Eye (tissue), 1 donor: ENCODE results near the gene MACO1.

Experiments used
- DNase-seq: peaks from one replicate; pipeline ENCODE4 v3.0.0-alpha.2; 2015

MACO1 gene

DNA sequence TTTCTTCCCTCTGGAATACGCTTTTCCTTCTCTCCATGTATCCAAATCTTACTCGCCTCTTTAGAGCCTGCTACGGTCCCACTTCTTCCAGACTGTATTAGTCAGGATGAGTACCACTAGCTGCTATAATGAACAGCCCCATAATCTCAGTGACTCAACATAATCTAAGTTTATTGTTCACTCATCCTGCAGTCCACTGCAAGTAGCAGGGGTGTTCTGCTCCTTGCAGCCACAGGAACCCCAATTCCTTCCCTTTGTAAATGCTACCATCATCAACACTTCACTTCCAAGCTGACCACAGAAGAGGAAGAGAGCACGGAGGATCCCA is 94.6 kb downstream of the MACO1 start:
- no peak for DNase-seq

DNA sequence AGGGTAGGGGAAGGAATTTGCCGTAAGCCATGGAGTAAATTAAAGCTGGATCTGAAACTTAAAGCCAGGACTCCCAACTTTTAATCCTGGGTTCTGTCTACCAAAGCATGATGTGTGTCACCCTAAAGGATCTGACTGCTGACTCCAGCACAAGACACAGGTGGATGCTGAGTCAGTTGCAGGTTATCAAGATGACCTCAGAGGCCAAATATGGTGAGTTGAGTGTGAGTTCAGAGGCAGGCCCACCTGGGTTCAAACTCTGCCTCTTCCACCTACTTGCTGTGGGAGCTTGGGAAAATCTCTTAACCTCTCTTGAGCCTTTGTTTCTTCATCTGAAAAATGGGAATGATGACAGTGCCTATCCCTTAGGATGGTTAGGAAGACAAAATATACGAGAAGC is 96.1 kb downstream of the MACO1 start:
- no peak for DNase-seq

DNA sequence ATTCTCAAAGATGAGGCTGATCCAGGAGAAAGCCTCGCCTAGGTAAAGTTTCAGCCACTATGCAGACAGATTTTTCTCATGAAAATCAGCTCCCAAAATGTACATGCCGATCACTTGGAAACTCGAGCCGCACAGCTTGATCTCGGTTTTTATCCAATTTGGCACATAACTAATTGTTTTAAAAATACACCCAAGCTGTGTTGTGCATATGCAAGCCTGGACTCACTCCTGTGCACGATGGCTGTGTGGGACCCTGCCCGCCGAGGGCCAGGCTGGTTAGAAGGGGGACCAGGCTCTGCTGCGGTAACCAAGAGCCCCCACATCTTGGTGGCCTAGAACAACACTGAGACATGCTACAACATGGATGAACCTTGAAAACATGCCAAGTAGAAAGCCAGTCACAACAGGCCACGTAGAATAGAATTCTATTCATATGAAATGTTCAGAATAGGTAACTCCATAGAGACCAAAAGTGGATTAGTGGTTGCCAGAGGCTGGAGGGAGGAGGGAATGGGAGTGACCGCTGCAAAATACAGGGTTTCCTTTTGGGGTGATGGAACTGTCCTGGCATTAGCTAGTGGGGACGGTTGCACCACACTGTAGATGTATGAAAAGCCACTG is 96.6 kb downstream of the MACO1 start:
- no peak for DNase-seq

DNA sequence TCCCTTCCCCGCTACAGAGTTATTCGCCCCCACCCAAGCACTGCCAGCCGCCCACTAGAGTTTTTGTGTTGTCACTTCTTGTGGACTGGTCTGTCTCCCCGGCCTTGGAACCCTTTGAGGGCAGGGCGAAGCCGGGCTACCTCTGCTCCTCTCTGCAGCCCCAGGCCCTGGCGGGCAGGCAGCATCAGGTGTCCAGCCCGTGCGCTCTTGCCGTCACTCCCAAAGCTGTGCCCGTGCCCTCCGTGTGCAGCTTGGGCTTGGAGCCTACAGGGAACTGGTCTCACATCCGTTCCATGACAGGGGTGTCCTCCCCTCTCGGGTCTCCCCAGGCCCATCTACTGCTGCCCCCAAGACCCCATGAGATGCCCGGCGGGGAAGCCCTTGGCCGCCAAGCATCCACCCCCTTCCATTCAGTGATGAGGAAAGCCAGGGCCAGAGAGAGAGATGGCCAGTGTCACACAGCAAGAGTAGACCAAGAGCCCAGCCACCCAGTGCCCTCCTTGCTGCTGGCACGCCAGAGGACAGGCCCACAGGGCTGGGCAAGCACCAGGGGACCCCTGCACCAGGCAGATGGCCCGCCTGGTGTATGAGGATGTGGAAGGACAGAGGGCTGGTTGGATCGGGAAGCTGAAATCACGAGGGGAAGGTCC is 97.4 kb downstream of the MACO1 start:
- DNase-seq = no peak

DNA sequence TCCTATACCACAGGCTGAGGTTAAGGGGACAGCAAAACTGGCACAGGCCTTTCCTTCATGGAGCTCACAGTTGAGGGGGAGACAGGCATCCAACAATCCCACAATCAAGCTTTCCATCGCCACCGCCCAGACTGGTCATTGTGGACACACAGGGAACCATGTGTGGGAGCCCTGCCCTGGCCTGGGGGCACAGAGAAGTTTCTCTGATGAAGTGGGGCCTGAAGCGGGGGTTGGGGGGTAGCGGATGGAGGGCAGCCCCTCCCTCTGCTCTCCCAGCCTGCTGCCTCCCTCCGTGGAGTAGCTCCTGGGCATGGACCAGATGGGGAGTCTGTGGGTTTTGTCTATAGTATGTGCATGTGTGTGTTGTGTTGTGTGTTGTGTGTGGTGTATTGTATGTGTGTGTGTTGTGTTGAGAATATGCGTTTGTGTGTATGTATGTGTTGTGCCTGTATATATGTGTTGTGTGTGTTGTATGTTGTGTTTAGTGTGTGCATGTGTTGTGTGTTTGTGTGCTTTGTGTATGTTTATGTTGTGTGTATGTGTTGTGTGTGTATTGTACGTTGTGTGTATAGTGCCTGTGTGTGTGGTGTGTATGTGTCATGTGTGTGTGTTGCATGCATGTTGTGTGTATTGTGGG is 98.3 kb downstream of the MACO1 start:
- no peak for DNase-seq

DNA sequence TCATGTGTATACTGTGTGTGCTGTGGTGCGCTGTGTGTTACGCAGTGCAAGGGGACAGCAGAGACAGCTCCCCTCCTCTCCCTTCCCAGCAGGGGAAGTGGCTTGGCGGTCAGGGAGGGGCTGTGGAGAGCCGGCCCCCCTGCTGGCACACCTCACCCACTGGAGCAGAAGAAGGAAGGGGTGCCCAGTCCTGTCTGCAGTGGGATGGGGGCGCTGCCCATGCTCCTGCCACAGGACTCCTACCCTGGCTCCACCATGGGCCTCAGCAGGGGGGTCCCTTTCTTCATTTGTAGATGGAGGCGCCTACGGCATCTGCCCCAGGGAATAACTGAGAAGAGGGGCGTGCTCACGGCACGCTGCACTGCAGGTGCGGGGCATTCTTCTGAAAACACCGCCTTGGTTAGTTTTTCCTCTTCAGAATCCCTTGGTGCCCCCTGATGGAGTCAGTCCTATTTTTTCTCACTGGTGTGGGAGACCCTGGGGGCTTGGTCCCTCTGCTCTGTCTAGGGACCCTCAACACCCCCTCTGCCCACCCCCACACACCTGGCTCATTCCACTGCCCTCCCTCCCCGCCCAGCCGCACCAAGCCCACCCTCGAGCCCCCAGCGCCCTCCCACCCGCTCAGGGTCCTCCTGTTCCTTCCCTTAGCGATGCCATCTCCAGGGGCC is 99.0 kb downstream of the MACO1 start:
- no peak for DNase-seq

DNA sequence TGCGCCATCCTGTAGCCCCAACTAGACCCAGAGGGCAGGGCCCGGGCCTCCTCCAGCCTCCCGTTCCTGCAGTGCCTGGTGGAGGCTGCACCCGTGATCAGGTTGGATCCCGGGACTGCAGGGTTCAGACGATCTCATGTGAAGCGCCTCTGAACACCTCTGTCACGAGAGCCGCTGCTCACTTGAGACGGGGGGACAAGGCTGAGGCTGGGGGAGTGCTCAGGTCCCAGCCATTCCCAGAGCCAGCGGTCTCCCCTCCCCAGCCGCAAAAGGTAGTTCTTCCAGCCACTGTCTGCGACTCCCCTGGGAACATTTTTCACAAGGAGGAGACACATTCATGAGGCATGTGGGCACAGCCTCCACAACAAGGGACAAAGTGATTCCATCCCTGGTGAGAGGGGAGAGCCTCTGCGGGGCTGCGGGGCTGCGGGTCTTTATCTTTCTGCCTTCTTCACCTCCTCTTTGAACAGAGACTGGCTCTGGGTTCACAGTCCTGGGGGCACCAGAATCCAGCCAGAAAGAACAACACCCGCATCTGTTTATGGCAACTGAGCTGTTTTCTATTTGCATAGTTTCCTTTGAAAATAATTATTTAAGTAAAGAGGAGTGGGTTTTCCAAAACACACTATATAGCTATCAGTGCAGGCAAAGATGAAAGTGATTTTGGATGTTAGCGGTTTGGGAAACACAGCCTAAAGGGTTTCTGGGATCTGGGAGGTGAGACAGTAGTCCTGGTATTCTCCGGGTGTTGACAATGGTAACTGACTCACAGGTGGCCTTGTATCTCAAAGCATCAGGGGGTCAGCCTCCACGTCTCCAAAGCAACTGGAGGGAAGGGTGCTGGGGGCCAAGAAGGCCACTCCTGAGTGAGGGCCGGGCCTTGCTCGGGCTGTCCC is 99.7 kb downstream of the MACO1 start:
- no peak for DNase-seq

DNA sequence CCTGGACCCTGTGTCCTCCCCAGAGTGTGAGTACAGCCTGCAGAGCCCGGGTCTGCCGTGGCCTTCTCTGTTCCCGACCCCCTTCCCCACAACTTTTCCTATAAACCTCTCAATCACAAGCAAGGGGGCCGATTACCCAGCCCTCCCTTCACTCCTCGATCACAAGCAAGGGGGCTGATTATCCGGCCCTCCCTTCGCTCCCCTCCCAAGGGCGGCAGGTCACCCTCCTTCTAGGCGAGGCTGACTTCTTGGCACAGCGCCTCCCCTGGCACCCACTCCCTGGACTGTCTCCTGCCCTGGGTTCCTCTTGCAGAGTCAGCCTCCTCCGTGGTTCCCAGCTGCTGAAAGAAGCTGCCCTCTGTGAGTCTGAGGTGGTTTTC is 100.4 kb downstream of the MACO1 start:
- no peak for DNase-seq

DNA sequence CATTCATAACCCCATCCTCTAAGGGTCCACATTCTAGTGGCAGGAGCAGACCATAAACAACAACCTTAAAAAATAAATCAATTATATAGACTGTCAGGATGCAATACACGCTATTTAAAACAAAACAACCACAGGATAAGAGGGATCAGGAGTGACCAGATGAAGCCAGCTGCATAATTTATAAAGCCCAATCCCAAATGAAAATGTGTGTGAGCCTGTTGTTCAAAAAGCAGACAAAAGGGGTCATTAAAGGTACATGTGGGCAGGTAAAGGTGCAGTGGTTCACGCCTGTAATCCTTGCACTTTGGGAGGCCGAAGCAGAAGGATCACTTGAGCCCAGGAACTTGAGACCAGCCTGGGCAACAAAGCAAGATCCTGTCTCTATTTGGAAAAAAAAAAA is 102.3 kb downstream of the MACO1 start:
- no peak for DNase-seq

DNA sequence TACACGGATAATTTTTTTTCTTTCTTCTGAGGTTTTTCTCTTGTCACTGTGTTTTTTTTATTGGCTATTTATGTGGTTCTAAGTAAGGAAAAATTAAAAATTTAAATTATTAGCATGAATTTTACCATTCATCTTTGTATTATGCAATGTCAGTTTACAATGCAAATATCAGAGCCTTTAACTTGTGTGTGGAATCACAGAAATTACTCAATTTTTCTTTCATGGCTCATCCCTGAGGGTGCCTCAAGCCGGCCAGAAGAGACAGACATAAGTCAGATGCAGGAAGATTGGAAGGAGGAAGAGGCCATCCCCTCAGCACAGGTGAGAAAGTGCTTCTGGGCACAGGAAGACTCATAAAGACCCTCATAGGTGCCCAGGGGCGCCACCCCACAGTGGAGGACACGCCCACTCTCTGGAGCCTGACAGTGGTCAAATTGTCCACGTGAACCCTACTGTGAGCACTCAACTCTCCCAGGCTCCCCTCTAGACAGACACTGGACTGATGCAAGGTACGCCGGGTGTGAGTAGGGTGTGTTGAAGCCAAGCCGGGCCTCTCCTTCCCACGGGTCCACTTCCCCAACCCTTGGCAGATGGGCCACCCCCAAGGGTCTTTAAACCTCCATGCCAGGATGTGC is 103.2 kb downstream of the MACO1 start:
- DNase-seq = no peak

DNA sequence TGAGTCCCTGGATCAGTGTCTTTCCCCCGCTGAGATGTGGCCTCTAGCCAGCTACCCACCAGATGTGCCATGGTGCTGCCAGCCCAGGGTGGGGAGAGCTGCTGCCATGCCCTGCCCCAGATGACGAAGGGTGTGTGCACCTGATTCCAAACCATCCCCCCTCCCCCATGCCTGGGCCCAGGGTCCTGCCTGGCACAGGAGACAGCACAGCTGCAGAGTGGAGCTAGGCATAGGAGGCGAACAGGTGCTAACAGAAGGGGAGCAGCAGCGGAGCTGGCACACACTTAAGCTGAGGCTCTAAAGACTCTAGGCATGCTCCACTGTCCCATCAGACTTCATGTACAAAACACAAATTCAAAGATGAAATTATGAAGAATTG is 103.7 kb downstream of the MACO1 start:
- DNase-seq = no peak

DNA sequence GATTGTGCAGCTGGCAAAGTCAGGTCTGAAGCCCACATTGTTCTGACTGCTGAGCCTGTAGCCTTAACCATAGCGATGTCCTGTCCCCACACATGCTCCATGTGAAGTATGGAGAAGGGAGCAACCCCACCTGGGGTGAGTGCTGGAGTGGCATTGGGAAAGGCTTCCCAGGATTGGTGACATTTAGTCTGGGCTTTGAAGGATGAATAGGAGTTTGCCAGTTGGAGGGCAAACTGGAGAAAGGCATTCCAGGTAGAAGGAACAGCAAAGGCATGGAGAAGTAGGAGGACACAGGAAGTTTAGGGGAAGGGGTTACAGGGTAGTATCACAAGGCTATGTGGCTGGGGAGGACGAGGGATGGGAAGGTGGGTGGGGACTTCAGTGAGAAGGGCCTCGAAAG is 105.4 kb downstream of the MACO1 start:
- no peak for DNase-seq

DNA sequence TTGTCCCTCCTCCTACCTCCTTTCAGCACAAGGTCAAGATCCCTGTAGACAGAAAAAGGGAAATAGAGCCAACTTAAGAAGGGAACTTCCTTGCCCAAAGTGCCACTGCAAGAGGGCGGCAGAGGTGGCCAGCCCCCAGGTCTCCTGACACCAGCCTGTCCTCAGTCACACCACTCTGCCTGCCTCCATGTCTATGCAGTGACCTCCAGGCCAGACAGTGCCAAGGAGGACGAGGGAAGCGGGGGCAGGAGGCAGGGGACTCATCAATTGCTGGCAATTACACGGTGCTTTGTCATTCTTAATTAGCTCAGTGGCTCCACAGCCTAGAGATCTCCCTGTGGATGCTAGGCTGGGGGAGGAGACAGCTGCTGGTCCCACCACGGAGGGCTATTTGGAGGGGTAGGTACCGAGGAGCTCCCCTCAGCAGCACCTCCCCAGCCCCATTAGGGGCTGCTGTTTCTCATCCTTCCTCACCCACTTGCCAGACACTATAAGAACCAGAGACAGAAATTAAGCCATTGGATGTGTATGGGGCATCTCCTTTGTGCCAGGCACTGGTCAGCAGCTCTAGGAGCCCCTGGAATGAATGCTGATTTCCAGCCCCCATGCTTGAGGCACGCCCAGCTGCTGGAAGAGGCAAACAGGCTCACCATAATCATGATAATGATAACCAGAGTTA is 106.6 kb downstream of the MACO1 start:
- DNase-seq = peak; percentile 59

DNA sequence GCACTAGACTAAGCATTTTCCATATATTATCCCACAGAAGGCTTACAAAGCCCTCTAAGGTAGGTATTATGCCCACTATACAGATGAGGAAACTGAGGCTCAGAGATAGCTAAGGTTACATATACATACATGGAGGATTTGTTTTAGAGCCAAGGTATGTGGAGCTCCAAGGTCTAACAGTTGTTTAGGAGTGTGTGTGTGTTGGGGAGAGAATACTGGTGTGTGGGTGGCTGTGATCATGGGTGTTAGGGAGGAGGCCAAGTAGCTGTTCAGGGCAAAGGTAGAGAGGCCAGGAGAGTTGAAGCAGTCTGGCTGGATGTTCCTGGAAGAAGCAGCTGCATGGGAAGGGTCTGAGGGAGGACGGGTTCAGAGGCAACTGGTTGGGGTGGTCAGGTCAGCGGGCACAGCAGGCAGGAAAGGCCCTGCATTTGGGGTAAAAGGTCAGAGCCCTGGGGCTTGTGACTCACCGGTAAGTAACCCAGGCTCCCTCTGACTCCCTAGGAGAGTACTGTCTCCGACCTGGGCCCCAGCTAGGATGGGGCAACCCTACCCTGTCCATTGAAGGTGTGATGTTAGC is 107.6 kb downstream of the MACO1 start:
- DNase-seq = no peak

DNA sequence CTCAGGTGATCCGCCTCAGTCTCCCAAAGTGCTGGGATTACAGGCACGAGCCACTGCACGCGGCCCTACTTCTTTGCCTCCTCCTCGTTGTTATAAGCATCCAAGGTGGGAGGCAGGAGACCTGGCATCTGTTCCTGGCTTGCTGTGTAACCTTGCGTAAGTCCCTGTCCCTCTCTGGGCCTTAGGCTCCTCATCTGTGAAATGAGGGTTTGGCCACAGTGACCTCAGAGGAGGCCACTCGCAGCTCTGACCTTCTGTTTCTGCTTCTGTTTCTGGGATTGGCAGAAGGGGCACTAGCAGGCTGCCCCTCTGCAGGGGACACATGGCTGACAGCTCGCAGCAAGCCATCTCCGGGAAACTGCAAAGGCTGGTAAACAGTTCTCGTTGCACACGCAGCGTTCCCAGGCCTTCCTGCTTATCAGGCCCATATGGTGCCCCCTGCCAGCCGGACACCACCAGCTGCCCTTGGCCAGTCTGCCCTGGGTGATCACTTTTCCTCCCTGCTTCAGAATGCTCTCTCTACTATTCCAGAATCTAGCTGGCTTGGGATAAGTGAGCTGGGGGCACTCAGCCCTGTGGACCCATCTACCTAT is 110.1 kb downstream of the MACO1 start:
- DNase-seq = no peak

DNA sequence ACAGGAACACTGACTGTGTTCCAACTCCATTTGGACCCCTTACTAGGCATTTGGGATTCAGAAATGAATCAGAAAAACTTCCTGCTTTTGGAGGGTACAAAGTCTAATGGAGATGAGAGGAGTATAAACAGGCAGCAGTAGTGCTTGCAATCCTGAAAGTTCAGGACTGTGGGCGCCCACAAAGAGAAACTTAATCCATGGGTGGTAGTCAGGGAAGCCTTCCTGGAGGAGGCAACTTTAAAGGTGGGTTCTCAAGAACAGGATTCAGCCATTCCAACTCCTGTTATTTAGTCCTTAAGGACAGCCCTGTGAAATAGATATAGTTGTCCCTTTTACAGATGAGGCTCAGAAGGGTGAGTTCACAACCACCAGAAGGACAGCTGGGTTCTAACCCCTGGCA is 110.7 kb downstream of the MACO1 start:
- no peak for DNase-seq

DNA sequence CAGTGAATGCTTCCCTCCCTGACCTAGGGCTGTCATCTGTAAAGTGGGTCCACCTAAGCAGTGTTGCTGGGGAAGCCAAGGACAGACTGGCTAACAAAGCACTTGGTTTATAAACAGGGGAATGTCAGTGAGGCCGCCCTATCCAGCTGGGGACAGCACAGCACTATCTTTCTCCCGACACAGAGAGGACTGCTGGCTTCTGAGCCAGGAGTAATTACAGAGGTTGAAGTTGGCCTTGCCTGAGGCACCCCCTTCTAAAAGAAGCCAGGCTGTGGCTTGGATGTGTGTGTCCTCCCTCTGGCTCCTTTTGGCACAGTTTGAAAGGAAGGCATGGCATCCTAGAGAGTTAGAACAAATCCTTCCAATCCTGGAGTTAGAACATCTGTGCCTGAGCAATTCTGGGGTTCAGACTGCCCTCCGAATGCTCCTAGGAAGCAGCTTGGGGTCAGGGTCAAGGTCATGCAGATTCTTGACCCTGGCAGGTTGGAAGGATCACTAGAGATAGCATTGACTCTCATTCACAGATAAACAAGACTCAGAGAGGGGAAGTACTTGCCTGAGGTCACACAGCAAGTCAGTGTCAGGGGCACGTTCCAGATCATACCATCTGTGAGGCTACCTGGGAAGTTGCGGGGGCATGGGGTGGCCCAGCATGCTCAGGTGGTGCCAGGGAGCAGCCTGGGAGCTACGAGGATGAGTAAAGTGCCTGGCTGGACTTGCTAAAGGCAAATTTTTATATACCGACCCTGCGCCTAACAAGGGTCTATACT is 111.4 kb downstream of the MACO1 start:
- DNase-seq = no peak

DNA sequence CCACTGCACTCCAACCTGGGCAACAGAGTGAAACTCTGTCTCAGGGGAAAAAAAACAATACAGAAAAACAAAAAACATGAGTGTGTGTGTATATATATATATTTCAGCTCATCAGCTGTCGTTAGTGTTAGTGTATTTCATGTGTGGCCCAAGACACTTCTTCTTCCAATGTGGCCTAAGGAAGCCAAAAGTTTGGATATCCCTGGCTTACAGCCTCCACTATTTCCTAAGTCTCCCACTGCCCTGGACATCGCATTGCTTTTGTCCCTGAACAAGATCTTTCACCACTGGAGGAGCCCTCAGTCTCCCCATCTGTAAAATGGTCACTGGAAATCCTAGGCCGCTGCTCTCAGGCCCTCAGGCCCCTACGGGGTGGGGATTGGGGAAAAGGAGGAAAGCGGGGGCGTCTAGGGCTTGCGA is 112.3 kb downstream of the MACO1 start:
- DNase-seq = no peak

DNA sequence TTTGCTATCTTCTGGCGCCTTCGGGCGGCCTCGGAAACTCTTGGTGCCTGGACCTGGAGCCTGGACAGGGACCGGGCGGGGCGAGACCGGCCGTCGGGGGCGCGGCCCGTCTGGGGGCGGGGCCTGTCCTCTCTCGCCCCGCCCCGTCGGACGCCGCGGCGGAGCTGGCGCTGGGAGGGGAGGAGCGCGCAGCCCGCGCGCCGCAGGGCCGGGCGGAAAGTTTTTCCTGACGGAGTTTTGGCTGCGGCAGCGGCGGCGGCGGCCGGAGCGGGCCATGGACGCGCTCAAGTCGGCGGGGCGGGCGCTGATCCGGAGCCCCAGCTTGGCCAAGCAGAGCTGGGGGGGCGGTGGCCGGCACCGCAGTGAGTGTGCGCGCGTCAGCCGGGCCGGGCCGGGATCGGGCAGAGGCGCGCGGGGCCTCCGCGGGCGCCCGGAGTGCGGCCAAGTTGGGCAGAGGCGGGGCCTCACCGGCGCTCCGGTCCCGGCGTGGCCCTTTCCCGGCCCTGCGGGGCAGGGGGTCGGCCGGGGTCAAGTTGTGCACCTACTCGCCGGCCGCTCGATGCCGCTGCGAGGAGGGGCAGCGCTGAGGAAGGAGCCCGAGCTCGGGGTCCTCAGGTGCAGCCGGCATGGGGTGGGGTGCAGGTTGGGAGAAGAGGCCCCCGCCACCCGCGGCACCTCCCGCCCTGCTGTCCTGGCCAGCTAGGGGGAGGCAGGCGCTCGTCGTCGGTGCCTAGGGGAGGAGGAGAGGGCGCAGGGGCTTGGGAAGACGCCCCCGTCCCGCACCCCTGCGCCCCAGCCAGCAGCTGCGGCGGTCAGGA is 112.9 kb downstream of the MACO1 start, which contains the start of gene LDLRAP1:
Gene LDLRAP1 (plus strand): TSS at position 182 of the 818 bp plus-strand sequence. CDS start 93 bp downstream, at position 275.
- peak; percentile 84 for DNase-seq
